CD4-positive, alpha-beta T cell treated with Interleukin-21 for 1 hour (primary cell): ENCODE data around the gene CBL.
A peak's percentile ranks its signal among the peaks of the same experiment; 100 is the strongest.
"Not testable (repeated sequence)": the region's sequence is repeated elsewhere in the genome, so short reads cannot be mapped to it uniquely, and the experiment has no call there.

Experiments
- DNase-seq: peaks from one replicate; pipeline ENCODE4 v3.0.0-alpha.2; 2020

Gene CBL

GRCh38 chr11:119218141-119218878 is 12.2 kb downstream of the CBL start:
- DNase-seq, result no peak

- DNase-seq, result no peak
Observed at GRCh38 chr11:119222308-119222707, 16.2 kb downstream of the CBL start.

GRCh38 chr11:119222891-119223290 is 16.8 kb downstream of the CBL start:
- no peak for DNase-seq

GRCh38 chr11:119223856-119224255 is 17.7 kb downstream of the CBL start:
- no peak for DNase-seq

GRCh38 chr11:119228535-119229287 is 22.6 kb downstream of the CBL start:
- DNase-seq, result not testable (repeated sequence)

GRCh38 chr11:119229288-119229672 is 23.1 kb downstream of the CBL start:
- no peak for DNase-seq

GRCh38 chr11:119229741-119230140 is 23.6 kb downstream of the CBL start:
- DNase-seq, result no peak

GRCh38 chr11:119236490-119236889 is 30.4 kb downstream of the CBL start:
- no peak for DNase-seq

- no peak for DNase-seq
Observed at GRCh38 chr11:119236891-119237290, 30.8 kb downstream of the CBL start.

GRCh38 chr11:119237515-119237914 is 31.4 kb downstream of the CBL start:
- no peak for DNase-seq

GRCh38 chr11:119248750-119249670 is 42.9 kb downstream of the CBL start:
- DNase-seq, result no peak

- DNase-seq, result no peak
Observed at GRCh38 chr11:119249671-119250010, 43.5 kb downstream of the CBL start.

GRCh38 chr11:119251114-119251513 is 45.0 kb downstream of the CBL start:
- DNase-seq, result no peak

- DNase-seq, result no peak
Observed at GRCh38 chr11:119254239-119254638, 48.1 kb downstream of the CBL start.

- peak; percentile 28 for DNase-seq
Observed at GRCh38 chr11:119258180-119258579, 52.0 kb downstream of the CBL start.

GRCh38 chr11:119258983-119259382 is 52.8 kb downstream of the CBL start:
- DNase-seq, result no peak

- peak; percentile 39 for DNase-seq
Observed at GRCh38 chr11:119262668-119263351, 56.7 kb downstream of the CBL start.

- peak; percentile 53 for DNase-seq
Observed at GRCh38 chr11:119263352-119263940, 57.3 kb downstream of the CBL start.

- DNase-seq, result no peak
Observed at GRCh38 chr11:119266063-119266462, 59.9 kb downstream of the CBL start.

GRCh38 chr11:119266517-119267255 is 60.5 kb downstream of the CBL start:
- no peak for DNase-seq

GRCh38 chr11:119267645-119268044 is 61.5 kb downstream of the CBL start:
- no peak for DNase-seq

GRCh38 chr11:119273721-119274120 is 67.6 kb downstream of the CBL start:
- DNase-seq, result no peak
